Nephron (organoid): ENCODE measurements around the gene CEACAM21.

ENCODE experiments used
- H3K27ac Mint-ChIP-seq, 3 experiments: 2 replicates each; pipeline ENCODE4 v1.8.0; 2020; ENCODE audit warnings: mixed read lengths in 3 of 3, mild to moderate bottlenecking in 2 of 3, moderate library complexity in 1 of 3
- H3K27me3 Mint-ChIP-seq: 2 replicates; pipeline ENCODE4 v1.8.0; 2021; ENCODE audit warnings: low read depth, mild to moderate bottlenecking, moderate library complexity, mixed read lengths
- H3K36me3 Mint-ChIP-seq: 2 replicates; pipeline ENCODE4 v1.8.0; 2020; ENCODE audit warnings: low read depth, mixed read lengths
- H3K4me1 Mint-ChIP-seq: 2 replicates; pipeline ENCODE4 v1.8.0; 2020; ENCODE audit warnings: mixed read lengths
- H3K4me3 Mint-ChIP-seq, 3 experiments: 2 replicates each; pipeline ENCODE4 v1.8.0; 2020; ENCODE audit warnings: mild to moderate bottlenecking in 3 of 3, mixed read lengths in 3 of 3, moderate library complexity in 2 of 3
- H3K9me3 Mint-ChIP-seq: 2 replicates; pipeline ENCODE4 v1.8.0; 2020; ENCODE audit warnings: mixed read lengths
- TF ChIP-seq, protein P1 (sequence below), 3 experiments: fragments of 200-600 bp; sonication (generic); IDR thresholded peaks; one replicate each; pipeline ENCODE4 v1.5.0; 2021; ENCODE audit warnings: antibody characterized with exemption in 3 of 3; ENCODE audit not compliant: unreplicated experiment in 3 of 3

CEACAM21 gene

DNA sequence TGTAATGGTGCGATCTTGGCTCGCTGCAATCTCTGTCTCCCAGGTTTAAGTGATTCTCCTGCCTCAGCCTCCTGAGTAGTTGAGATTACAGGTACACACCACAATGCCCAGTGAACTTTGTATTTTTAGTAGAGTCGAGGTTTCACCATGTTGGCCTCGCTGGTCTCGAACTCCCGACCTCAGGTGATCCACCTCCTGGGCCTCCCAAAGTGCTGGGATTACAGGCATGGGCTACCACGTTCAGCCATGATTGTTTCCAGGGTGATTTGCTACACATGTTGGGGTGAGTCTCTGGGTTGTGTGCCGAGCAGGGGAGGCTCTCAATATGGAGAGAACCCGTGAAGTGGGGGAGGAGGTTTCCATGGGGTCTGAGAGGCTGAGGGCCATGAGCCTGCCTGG, 24.8 kb upstream of the CEACAM21 start:
- no peaks in the 10 kb centered on the region for H3K4me1 Mint-ChIP-seq
- H3K4me3 Mint-ChIP-seq = no peak overlapping the region
- H3K27me3 Mint-ChIP-seq = peaks cover 22% of the 10 kb centered on the region
- TF ChIP-seq, protein P1, sequence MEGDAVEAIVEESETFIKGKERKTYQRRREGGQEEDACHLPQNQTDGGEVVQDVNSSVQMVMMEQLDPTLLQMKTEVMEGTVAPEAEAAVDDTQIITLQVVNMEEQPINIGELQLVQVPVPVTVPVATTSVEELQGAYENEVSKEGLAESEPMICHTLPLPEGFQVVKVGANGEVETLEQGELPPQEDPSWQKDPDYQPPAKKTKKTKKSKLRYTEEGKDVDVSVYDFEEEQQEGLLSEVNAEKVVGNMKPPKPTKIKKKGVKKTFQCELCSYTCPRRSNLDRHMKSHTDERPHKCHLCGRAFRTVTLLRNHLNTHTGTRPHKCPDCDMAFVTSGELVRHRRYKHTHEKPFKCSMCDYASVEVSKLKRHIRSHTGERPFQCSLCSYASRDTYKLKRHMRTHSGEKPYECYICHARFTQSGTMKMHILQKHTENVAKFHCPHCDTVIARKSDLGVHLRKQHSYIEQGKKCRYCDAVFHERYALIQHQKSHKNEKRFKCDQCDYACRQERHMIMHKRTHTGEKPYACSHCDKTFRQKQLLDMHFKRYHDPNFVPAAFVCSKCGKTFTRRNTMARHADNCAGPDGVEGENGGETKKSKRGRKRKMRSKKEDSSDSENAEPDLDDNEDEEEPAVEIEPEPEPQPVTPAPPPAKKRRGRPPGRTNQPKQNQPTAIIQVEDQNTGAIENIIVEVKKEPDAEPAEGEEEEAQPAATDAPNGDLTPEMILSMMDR (IDR thresholded peaks at IDR 0.05; ENCODE audit: unreplicated experiment in 3 of 3) = no peak
- H3K9me3 Mint-ChIP-seq = peaks cover 21% of the 10 kb centered on the region
- no peaks in the 10 kb centered on the region for H3K36me3 Mint-ChIP-seq
- no peak overlapping the region for H3K27ac Mint-ChIP-seq

DNA sequence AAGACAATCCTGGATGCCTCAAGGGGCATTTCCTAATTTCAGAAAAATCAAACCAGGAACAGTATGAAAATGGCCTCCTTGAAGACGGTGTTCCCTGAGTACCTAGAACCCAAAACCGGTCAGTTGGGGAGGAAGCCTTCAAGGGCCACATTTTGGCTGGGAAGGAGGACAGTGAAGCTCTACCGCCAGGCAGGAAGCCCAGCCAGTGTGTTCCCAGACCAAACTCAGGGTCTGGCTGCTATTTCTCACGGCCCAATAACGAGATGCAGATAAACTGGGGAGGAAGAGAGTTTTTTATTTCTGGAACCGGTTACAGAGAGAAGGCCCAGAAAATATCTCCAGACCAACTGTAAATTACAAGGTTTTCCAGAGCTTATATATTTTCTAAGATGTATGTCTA, 24.3 kb upstream of the CEACAM21 start:
- H3K36me3 Mint-ChIP-seq = no peaks in the 10 kb centered on the region
- no peak overlapping the region for H3K27ac Mint-ChIP-seq
- no peaks in the 10 kb centered on the region for H3K4me1 Mint-ChIP-seq
- H3K4me3 Mint-ChIP-seq = no peak overlapping the region
- peaks cover 18% of the 10 kb centered on the region for H3K27me3 Mint-ChIP-seq
- TF ChIP-seq, protein P1 (IDR thresholded peaks at IDR 0.05; ENCODE audit: unreplicated experiment in 3 of 3) = no peak
- H3K9me3 Mint-ChIP-seq = peaks cover 21% of the 10 kb centered on the region

DNA sequence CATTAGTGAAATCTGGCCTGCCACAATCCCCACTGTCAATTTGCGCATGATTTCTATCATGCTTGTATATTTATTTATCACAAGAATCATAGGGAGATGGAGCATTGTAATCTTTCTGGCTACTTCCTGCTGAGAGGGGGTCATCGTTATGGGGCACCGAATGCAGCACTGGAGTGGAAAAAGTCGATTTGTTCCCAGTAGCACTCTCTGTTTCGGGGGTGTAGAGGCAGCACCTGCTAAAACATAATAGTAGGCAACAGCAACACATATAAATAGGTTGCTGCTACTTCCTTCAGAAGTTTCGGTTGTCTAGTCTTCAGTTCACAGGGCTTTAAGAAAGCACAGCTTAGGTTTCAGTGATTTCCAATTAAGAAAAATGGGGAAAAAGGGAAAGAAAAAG, 23.4 kb upstream of the CEACAM21 start:
- peaks cover 21% of the 10 kb centered on the region for H3K9me3 Mint-ChIP-seq
- H3K27ac Mint-ChIP-seq = no peak overlapping the region
- no peaks in the 10 kb centered on the region for H3K4me1 Mint-ChIP-seq
- H3K4me3 Mint-ChIP-seq = no peak overlapping the region
- TF ChIP-seq, protein P1 (IDR thresholded peaks at IDR 0.05; ENCODE audit: unreplicated experiment in 3 of 3) = no peak
- H3K27me3 Mint-ChIP-seq = peaks cover 16% of the 10 kb centered on the region
- no peaks in the 10 kb centered on the region for H3K36me3 Mint-ChIP-seq

DNA sequence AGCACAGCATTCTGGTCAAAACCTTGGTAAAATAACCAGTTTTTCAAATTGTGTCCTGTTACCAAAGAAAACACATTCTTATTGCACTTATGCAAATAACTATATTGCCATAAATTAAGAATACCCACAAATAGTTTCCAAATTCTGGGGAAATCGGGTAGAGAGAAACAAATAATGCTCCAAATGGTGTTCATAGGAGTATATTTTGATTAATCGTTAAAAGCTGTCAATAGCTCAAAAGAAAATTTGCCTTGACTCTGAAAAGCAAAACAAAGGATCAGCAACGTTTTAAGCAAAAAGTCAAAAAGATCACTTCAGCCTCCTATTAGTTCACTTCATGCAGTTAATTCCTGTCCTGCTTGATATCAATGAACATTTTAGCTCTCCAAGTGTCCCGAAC, 22.2 kb upstream of the CEACAM21 start:
- H3K4me1 Mint-ChIP-seq = no peaks in the 10 kb centered on the region
- no peak overlapping the region for H3K4me3 Mint-ChIP-seq
- H3K9me3 Mint-ChIP-seq = peaks cover 21% of the 10 kb centered on the region
- H3K27ac Mint-ChIP-seq = no peak overlapping the region
- peaks cover 19% of the 10 kb centered on the region for H3K27me3 Mint-ChIP-seq
- H3K36me3 Mint-ChIP-seq = no peaks in the 10 kb centered on the region
- TF ChIP-seq, protein P1 (IDR thresholded peaks at IDR 0.05; ENCODE audit: unreplicated experiment in 3 of 3) = no peak

GRCh38 chr19:41554907-41555306, 21.1 kb upstream of the CEACAM21 start:
- no peaks in the 10 kb centered on the region for H3K4me1 Mint-ChIP-seq

DNA sequence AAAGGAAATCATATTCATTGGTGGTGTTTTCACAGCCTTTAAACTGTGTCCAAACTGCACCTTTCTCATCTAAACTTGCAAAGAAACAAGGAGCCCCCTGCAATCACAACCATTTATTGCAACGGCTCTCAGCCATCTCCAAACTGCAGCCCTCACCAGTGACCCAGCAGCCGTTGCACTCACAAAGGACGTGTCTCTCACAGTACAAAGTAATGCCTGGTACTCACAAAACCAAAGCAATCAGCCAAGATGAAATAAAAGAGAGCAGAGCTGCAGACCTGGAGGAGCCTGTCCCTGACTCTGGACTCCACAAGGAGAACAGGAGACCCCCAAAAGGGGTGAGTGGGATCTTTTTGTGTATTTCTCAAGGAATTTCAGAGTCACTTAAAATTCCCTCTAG, 20.2 kb upstream of the CEACAM21 start:
- Mint-ChIP-seq H3K4me1 (no peaks in the 10 kb centered on the region), H3K27me3 (peaks cover 23% of the 10 kb centered on the region), H3K4me3 (no peak overlapping the region), H3K9me3 (peaks cover 21% of the 10 kb centered on the region), H3K27ac (no peak overlapping the region), H3K36me3 (no peaks in the 10 kb centered on the region)
- TF ChIP-seq, protein P1 (IDR thresholded peaks at IDR 0.05; ENCODE audit: unreplicated experiment in 3 of 3) = no peak

More at GRCh38 chr19:41554907-41555306, 21.1 kb upstream of the CEACAM21 start:
- H3K4me3 Mint-ChIP-seq = no peak overlapping the region
- H3K27ac Mint-ChIP-seq = no peak overlapping the region
- TF ChIP-seq, protein P1 (IDR thresholded peaks at IDR 0.05; ENCODE audit: unreplicated experiment in 3 of 3) = no peak
- H3K36me3 Mint-ChIP-seq = no peaks in the 10 kb centered on the region
- H3K9me3 Mint-ChIP-seq = peaks cover 21% of the 10 kb centered on the region
- H3K27me3 Mint-ChIP-seq = peaks cover 16% of the 10 kb centered on the region
